Epidermal melanocyte (primary cell): ENCODE measurements around the gene CHGA.

ENCODE experiments used
- DNase-seq: peaks from one replicate; pipeline ENCODE4 v3.0.0; 2011; ENCODE audit warnings: low spot score; ENCODE audit not compliant: insufficient read length

Gene CHGA

DNA sequence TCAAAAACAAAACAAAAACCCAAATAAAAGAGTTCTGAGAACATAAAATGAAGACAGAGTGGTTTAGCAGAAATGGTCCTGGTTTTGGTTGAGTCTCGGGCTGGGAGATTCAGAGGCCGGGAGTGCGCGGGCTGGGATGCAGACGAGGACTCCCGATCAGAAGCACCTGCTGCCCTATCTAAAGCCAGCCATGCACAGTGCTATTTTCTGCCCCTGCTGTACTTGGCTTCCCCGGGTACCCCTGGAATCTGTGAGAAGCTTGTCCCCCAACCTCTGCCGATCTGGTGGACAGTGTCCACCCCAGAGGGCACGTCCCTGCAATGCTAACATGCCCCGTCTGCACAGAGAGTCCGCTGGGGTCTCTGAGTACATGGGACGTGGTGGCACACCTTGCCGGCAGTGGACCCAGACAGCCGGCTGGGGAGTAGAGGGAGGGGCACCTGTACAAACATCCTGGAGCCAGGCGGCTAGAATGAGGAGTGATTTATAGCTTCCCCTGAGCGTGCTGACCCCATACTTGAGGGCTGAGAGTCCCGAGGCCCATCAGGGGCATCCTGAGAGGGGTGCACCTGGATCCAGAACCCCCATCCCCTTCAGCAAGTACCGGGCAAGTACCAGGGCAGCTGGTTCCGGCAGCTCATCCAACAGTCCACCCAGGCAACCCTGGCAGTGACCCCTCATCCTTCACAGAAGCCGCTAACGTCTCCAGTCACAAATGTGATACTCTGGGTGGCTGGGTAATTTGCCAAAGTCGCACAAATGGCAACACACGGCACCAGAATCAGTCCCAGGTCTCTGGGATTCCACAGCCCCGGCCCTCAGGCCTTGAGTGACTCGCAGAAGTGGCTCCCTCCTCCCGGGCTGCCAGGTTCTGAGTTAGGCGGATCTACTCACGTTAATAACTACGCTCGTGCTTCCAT is 37.1 kb downstream of the CHGA start:
- DNase-seq: no peak

- no peak for DNase-seq
Measured at GRCh38 chr14:92960706-92961566, 38.0 kb downstream of the CHGA start.

DNA sequence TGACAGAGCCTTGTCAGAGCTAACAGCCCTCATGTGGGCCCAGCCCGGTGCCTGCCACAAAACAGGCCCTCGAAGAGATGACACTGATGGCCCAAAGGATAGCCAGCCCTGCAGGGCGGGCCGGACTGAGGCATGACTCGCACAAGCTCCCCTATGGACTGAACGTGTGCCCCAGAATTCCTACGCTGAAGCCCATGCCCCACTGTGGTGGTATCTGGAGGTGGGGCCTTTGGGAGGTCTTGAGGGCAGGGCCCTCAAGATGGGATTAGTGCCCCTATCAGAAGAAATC is 38.6 kb downstream of the CHGA start:
- no peak for DNase-seq

DNA sequence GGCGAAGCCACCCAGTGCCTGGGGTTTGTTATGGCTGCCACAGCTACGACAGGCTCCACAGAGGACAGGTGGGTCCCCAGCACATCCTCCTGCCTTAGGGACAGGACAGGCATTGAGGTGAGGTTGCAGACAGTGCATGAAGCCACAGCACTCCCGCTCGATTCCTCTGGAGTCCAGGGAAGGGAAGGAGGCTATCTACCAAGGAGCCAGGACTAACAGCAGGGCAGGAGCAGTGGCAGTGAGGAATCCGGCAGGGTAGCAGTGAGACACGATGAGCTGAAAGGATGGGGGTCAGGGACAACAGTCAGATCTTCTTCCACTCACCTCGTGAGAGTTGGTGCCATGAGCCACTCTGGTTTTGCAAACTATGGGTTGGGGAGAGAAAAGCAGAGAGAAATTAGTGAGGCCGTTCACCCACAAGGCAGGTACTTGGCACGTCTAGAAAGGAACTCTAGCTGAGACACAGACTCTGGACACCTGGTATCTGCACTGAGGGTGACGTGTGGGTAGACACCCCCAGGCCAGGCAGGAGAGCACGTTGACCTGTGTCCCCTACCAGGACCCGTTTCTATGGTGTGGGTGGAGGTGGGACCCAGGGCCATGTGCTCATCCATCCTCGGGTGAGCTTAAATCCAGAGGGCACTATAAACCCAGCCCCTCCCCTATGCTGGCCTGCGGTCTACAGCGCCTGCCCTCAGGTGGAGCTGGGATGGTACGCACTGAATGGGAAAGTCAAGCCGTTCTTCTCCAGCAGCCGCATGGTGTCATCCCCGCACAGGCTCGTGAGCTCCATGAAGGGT is 39.3 kb downstream of the CHGA start:
- DNase-seq: no peak

DNA sequence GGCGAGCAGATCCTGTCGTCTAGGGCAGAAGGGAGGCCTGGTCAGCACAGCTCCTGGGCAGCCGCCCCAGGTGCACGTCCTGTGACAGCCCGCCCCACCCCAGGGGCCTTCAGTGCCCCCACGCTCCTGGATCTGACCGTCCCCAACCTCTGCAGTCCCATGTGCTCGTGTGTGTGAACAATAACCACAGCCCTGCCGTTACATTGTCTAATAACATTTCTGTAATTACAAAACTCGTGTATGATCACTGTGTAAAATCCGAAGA is 39.8 kb downstream of the CHGA start:
- no peak for DNase-seq

DNA sequence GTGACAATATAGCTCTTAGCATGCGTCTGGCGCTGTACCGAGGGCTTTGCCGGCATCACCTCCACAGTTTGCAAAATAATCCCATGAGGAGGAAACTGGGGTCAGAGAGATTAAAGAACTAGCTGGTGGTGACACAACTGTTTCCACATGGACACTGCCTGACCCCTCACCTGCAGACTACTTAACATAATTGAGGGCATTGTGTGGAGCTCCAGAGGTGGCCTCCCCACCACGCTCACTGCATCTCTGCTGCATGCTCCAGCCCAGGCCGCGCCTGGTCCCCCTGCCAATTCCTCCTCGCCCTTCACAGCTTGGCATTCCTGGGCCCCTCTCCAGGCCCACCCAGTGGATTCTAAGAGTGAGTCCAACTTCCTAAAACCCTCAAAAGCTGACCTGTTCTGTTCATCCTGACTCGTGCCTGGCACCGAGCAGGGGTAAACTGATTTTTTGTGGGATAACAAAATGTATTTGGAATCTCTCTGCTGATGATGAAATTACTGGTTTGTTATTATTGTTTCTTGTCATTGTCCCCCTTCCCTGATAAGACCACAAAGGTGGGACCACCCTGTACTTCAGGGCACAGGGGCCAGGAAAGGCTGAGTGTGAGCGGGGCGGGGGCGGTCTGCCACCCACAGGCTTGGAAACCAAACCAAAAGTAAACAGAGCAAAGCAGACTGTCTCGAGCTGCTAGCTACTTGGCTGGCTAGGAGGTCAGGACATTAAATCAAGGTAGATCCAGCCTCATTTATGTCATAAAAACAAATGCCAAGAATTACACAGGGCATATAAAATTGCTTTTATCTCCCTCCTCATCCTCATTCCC is 40.6 kb downstream of the CHGA start:
- no peak for DNase-seq

DNA sequence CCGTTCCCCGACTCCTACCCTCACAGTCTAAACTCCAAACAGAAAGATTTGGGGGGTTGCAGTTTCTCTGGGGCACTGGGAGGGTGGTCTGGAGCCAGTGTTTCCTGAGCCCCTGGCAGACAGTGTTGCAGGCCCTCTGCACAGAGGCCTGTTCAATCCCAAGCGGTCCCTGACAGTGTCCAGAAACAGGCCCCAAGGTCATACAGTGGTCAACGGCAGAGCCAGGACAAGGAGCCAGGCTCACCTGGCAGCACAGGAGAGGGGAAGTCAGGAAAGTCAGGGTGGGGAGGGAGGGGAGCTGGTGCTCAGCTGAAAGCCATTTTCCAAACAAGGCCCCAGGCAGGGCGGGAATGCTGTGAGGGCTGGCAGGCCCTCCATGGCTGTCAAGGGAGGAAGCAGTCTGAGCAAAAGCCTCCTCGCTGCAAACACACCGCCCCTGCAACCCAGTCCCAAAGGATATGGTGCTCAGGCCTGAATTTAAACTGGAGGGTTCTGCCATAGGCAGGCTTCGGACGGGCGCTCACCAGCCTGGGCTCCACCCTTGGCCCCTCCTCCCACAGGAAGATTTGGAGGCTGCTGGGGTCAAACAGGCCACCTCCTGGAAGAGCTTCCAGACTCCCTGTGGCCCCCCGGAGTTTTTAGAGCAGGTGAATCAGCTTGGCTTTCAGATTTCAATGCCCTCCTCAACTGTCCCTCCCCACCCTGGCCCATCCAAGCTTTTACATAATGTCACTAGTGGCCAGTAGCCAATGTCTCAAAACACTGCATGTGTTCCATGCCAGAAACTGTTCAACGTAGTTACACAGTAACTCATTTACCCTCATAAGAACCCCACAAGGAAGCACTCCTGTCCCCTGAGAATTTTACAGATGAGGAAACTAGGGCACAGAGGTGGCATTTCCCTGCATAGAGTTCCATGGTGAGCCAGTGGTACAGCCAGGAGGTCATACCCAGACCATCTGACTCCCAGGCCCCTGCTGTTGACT is 41.5 kb downstream of the CHGA start:
- DNase-seq: no peak

DNA sequence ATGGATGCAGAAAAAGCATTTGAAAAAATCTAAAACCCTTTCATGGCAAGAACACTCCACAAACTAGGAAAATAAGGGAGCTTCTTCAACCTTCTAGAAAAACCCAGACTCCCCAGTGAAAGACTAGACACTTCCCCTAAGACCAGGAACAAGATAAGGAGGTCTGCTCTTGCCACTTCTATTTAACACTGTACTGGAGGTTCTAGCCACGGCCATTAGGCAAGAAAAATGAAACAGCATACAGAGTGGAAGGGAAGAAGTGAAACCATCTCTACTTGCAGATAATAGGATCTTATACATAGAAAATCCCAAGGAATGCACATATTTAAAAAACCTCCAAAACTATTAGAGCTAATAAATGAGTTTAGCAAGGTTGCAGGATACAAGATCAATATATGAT is 42.3 kb downstream of the CHGA start:
- no peak for DNase-seq

DNA sequence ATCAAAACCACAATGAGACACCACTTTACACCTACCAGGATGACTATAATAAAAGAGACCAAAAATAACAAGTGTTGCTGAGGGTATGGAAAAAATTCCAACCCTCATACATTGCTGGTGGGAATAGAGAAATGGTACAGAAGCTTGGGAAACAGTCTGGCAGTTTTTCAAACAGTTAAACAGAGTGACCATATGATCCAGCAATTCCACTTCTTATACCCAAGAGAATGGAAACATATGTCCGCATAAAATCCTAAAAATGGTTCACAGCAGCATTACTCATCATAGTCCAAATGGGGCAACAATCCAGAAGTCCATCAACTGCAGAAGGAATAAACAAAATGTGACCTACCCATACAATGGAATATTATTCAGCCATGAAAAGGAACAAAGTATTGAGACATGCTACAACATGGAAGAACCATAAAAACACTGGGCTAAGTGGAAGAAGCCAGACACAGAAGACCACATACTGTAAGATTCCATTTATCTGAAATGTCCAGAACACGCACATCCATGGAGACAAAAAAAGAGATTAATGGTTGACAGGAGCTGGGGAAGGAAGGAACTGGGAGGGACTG is 44.5 kb downstream of the CHGA start:
- no peak for DNase-seq

DNA sequence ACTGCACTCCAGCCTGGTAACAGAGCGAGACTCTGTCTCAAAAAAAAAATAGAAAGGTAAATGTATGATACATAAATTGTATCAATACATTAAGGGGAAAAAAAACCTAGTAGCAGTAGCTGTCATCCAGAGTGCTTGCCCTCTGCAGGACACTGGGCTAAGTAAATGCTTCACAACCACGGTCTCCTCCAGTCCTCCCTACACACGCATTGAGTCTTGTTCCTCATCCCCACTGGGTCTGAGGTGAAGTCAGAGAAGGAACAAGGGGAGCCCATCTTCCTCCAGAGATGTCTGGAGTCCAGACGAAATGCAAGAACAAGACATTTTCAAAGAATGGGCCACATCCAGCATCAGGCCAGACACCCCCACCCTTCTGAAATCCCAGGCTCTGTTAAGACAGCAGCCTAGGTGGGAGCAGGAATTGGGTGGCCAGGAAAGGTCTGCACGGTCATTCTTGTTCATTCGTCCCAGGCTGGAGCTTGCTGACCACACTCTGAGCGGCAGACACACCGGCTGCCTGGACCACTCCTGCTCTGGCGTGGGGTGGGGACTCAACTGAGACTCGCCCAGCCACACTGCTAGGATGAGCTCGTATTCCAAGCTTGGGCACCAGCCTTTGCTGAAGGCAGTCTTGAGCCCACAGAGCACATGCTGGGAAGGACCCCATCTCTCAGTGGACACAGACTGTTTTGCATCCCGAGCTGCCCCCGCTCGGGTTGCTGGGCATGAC is 45.5 kb downstream of the CHGA start:
- no peak for DNase-seq

DNA sequence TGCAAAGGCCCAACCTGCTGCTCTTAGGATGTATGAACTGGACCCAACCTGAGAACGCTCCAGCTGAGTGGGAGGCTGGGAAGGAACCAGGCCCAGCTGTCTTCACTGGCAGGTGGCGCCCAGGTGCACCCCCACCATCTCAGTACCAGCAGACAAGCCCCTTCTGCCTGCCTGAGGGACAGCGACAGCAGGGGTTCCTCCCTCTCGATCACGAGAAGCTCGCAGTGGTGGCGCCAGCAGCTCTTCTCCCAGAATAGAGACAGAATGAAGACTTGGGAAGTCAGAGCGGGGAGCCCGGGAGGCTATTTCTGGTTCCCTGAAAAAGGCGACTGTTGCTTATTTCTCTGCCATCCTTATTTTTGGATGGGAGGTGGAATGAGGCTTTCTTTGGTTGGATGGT is 46.5 kb downstream of the CHGA start:
- no peak for DNase-seq

DNA sequence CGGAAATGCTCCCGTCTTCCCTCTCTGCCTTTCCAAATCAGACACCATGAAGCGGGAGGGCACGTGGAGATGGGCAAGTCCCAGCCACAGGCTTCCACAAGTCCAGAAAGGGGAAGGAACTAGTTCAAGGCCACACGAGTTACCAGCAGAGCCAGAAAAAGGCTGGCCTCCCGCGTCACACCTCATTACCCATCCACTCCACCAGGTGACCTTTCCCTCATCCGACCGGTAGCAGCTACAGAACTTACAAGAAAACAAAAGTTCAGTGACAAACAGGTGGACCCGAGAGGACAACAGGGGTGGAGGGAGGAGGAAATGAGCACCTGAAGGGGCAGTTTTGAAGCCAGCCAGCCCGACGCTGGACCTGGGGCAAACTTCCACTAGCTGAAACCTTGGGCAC is 46.9 kb downstream of the CHGA start:
- no peak for DNase-seq

DNA sequence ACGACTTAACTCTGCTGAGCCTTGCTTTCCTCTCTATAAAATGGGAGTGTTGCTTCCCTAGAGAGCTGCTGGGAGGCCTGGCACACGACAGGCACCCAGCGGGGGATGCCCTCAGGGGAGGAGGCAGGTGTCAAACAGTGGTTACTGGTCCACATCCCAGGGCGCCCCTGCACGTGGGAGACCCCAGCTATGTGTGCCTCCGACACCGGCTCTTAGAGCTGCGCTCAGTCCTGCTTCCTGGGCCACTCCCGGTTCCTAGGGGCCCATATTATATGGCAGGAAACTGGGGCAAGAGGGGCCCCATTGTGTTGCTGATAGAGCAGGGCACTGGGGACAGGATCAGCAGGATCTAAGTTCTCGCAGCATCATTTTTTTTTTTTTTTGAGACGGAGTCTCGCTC is 47.3 kb downstream of the CHGA start:
- no peak for DNase-seq

GRCh38 chr14:92971601-92972180 is 48.7 kb downstream of the CHGA start:
- no peak for DNase-seq

DNA sequence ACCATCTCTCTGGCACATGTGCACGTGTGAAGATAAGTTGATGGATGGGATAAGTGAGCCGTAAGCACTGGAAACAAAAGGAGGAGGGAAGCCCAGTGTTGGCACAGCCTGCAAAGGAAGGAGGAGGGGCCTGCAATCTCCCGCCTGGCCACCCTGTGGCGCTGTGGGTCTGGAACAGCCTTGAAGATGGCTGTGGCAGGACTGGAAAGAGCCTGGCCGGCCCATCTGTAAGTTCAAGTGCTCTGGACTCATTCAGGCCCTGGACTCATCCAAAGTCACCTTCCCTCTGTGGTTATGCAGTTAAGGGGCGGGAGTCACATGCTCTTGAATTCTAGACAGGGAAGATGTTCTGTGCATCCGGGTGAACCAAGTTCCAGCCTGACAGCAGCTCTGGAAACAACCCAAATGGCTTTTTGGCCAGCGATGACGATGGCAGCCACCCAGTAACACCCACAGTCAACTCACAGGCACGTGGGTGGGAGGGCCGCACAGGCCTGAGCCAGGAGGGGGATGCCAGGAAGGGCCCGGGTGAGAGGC is 50.4 kb downstream of the CHGA start:
- no peak for DNase-seq

GRCh38 chr14:92973798-92974372 is 50.9 kb downstream of the CHGA start:
- DNase-seq: no peak

DNA sequence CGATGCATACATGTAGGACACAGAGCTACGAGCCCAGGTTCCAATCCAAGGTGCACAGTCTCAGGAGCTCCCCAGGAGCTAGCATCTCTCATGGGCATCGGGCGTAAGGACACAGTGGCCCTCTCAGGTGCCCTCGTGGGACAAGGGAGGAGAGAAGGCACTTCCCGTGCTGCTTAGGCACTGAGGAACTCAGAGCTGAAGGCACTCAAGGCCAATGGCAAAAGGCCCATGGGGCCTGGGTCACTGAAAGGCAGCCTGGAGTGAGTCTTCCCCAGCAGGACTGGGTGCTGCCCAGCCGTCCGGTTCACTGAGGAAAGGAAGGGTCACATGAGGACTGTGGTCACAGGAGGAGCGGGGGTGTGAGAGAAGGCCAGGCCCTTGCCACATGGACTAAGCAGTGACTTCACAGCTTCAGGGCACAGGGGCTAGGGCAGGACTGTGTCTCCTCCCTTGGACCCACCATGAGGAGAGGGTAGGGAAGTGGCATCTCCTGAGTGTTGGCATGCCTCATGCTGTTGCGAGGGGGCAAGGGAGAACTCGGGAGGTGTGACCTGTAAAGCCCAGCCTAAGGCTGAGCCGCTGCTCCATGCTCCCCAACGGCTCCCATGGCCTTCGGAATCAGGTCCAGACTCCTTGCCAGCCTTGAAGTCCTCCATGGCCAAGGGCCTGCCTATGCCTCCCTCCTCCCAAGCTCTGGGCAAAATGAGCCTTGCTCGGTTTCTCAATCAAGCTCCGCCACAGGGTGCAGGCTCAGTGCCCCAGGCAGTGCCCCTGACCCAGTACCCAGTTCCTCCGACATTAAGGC is 51.8 kb downstream of the CHGA start:
- DNase-seq: no peak
